Progenitor cell of endocrine pancreas (in vitro differentiated cells): ENCODE results near the gene RASGEF1C. TPM values are rescaled to one million over a fixed set of nuclear protein-coding genes. Genes with fewer than 3 reads are reported as not detected.

ENCODE experiments used
- DNase-seq: peaks from one replicate; pipeline ENCODE4 v3.0.0; 2021; ENCODE audit warnings: low spot score; ENCODE audit not compliant: unreplicated experiment
- H3K27ac Mint-ChIP-seq: 2 replicates; pipeline ENCODE4 v1.8.0; 2021; ENCODE audit warnings: mild to moderate bottlenecking, moderate library complexity, mixed read lengths
- H3K27me3 Mint-ChIP-seq: 2 replicates; pipeline ENCODE4 v1.8.0; 2021; ENCODE audit warnings: mixed read lengths
- H3K36me3 Mint-ChIP-seq: 2 replicates; pipeline ENCODE4 v1.8.0; 2022; ENCODE audit warnings: mixed read lengths; ENCODE audit not compliant: insufficient read depth
- H3K4me1 Mint-ChIP-seq: 2 replicates; pipeline ENCODE4 v1.8.0; 2021; ENCODE audit warnings: low read depth, mixed read lengths
- H3K4me3 Mint-ChIP-seq: 2 replicates; pipeline ENCODE4 v1.8.0; 2021; ENCODE audit warnings: low read depth, mild to moderate bottlenecking, moderate library complexity, mixed read lengths
- H3K9me3 Mint-ChIP-seq: 2 replicates; pipeline ENCODE4 v1.8.0; 2021; ENCODE audit warnings: low read depth, mixed read lengths
- total RNA-seq: library from RNA; stranded (reverse); gene quantifications from 2 replicates; pipeline ENCODE4 v1.2.1, GENCODE V29; 2021
- TF ChIP-seq, protein P1 (sequence below): fragments of 200-600 bp; sonication (generic); IDR thresholded peaks from one replicate; pipeline ENCODE4 v1.5.0; 2021; ENCODE audit warnings: antibody characterized with exemption, mild to moderate bottlenecking; ENCODE audit not compliant: unreplicated experiment

The RASGEF1C gene
- total RNA-seq, 1 donor from 2014 or later = 1.3 TPM

DNA sequence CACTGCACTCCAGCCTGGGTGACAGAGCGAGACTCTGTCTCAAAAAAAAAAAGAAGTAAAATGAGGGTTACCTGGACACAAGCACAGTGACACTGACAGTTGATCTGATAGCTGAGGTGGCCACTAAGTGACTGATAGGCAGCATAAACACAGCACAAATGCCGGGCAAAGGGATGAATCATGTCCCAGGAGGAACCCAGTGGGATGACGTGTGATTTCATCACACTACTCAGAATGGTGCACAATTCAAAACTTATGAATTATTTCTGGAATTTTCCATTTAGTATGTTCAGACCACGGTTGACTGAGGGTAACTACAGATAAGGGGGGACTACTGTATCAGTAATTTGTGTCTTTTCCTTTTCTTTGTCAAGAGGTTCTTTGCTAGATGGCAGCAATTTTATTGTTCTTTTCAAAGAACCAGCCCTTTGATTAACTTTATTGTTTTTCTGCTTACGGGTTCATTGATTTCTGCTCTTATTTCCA, 103.1 kb downstream of the RASGEF1C start:
- Mint-ChIP-seq H3K27ac (no peak overlapping the region), H3K36me3 (peaks cover 2% of the 10 kb centered on the region), H3K27me3 (no peaks in the 10 kb centered on the region), H3K9me3 (peaks cover 16% of the 10 kb centered on the region), H3K4me1 (no peaks in the 10 kb centered on the region), H3K4me3 (no peak overlapping the region)
- TF ChIP-seq, protein P1, sequence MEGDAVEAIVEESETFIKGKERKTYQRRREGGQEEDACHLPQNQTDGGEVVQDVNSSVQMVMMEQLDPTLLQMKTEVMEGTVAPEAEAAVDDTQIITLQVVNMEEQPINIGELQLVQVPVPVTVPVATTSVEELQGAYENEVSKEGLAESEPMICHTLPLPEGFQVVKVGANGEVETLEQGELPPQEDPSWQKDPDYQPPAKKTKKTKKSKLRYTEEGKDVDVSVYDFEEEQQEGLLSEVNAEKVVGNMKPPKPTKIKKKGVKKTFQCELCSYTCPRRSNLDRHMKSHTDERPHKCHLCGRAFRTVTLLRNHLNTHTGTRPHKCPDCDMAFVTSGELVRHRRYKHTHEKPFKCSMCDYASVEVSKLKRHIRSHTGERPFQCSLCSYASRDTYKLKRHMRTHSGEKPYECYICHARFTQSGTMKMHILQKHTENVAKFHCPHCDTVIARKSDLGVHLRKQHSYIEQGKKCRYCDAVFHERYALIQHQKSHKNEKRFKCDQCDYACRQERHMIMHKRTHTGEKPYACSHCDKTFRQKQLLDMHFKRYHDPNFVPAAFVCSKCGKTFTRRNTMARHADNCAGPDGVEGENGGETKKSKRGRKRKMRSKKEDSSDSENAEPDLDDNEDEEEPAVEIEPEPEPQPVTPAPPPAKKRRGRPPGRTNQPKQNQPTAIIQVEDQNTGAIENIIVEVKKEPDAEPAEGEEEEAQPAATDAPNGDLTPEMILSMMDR = no peak
- DNase-seq = no peak

DNA sequence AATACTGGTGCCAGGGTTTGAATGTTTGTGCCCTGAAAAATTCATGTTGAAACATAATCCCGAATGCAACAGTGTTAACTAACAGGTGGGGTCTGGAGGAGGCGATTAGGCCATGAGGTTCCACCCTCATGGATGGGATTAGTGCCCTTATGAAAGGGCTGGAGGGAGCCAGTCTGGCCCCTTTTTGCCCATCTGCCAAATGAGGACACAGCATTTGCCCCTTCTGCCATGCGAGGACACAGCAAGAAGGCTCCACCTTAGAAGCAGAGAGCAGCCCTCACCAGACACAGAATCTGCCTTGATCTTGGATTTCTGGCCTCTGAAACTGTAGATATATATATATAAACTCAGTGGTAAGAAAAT, 104.9 kb downstream of the RASGEF1C start:
- TF ChIP-seq, protein P1 = no peak
- H3K36me3 Mint-ChIP-seq = peaks cover 2% of the 10 kb centered on the region
- no peaks in the 10 kb centered on the region for H3K4me1 Mint-ChIP-seq
- H3K4me3 Mint-ChIP-seq = no peak overlapping the region
- no peaks in the 10 kb centered on the region for H3K27me3 Mint-ChIP-seq
- H3K27ac Mint-ChIP-seq = no peak overlapping the region
- DNase-seq = no peak
- peaks cover 16% of the 10 kb centered on the region for H3K9me3 Mint-ChIP-seq

DNA sequence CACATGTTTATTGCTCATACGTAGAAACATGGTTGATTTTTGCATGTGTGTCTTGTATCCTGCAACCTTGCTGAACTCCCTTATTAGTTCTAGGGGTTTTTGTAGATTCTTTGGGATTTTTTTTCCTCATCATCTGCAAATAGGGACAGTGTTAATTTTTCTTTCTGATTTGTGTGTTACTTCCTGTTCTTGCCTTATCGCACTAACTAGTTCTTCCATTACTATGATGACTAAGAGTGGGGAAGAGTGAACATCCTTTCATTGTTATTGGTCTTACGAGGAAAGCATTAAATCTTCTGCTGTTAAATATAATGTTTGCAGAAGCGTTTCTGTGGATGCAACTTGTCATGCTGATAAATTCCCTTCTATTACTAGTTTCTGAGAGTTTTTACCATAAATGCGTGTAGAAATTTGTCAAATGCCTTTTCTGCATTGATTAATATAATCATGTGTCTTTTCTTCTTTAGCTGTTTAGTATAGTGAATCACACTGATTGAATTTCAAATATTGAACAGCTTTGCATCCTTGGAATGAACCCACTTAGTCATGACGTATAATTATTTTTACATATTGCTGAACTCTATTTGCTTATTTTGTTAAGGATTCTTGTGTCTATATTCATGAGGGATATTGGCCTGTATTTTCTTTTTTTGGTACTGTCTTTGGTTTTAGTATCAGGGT, 105.4 kb downstream of the RASGEF1C start:
- no peak overlapping the region for H3K27ac Mint-ChIP-seq
- TF ChIP-seq, protein P1 = no peak
- H3K27me3 Mint-ChIP-seq = no peaks in the 10 kb centered on the region
- H3K4me1 Mint-ChIP-seq = no peaks in the 10 kb centered on the region
- H3K9me3 Mint-ChIP-seq = peaks cover 15% of the 10 kb centered on the region
- H3K4me3 Mint-ChIP-seq = no peak overlapping the region
- H3K36me3 Mint-ChIP-seq = peaks cover 2% of the 10 kb centered on the region
- no peak for DNase-seq

DNA sequence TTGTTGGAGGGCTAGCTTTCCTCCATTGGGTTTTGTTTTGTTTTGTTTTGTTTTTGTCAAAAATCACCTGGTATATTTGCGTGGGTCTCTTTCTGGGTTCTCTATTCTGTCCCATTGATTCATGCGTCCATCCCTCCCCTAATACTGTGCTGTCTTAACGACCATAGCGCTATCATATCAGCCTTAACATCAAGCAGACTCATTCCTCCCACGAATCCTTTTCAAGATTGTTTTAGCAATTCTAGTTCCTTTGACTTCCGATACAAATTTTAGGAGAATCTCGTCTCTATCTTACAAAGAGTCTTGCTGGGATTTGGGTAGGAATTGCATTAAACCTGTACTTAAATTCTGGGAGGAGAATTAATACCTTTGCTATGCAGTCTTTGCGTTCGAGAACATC, 106.4 kb downstream of the RASGEF1C start:
- H3K36me3 Mint-ChIP-seq = no peaks in the 10 kb centered on the region
- no peak for DNase-seq
- H3K4me1 Mint-ChIP-seq = no peaks in the 10 kb centered on the region
- H3K27ac Mint-ChIP-seq = no peak overlapping the region
- no peaks in the 10 kb centered on the region for H3K27me3 Mint-ChIP-seq
- TF ChIP-seq, protein P1 = no peak
- H3K9me3 Mint-ChIP-seq = peaks cover 12% of the 10 kb centered on the region
- no peak overlapping the region for H3K4me3 Mint-ChIP-seq

DNA sequence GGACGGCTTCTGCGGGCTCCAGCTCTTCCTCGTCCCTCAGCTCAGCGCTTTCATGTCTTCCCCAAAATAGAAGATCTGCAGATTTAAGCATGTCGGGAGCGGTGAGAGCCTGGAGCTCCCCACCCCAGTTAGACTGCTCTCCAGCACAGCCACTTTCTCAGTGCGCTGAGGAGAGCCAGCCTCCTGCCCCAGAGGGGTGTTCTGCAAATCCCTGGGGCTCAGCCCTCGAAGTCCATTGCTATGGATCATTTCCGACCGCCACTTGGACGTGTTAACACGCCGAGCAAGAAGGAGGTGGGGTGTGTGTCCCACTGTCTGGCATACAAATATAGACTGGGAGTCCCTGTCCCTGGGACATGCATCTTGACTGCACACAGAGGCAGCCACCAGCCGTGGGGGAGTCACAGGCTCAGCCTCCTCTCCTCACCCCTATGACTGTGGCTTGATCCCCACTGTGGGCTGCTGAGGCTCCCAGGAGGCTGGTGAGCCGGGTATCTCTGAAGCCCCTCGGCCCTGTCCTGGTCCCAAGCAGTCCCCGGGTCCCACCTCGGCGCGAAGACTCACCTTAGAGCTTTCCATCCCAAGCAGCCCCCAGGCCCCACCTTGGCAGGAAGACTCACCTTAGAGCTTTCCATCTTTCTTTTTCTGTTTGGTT, 107.4 kb downstream of the RASGEF1C start:
- Mint-ChIP-seq H3K36me3 (no peaks in the 10 kb centered on the region), H3K27ac (no peak overlapping the region), H3K4me1 (no peaks in the 10 kb centered on the region), H3K9me3 (peaks cover 5% of the 10 kb centered on the region), H3K4me3 (no peak overlapping the region), H3K27me3 (no peaks in the 10 kb centered on the region)
- TF ChIP-seq, protein P1 = no peak
- no peak for DNase-seq
